Activated CD4-positive, alpha-beta T cell treated with anti-CD3 and anti-CD28 coated beads for 48 hours (primary cell): ENCODE data around the gene SMAD5.

Experiments
- DNase-seq: peaks from one replicate; pipeline ENCODE4 v3.0.0-alpha.2; 2020

SMAD5 gene

GRCh38 chr5:136132557-136133221, at the start of gene SMAD5:
SMAD5 (plus strand) TSS chr5:136132845; CDS start chr5:136153761, 20,916 bp downstream.
- peak; percentile 75 for DNase-seq

- DNase-seq: no peak
Observed at GRCh38 chr5:136084698-136085097, 47.9 kb upstream of the SMAD5 start.

- DNase-seq: no peak
Observed at GRCh38 chr5:136086783-136087566, 45.7 kb upstream of the SMAD5 start.

GRCh38 chr5:136087961-136088871, 44.4 kb upstream of the SMAD5 start:
- no peak for DNase-seq

GRCh38 chr5:136089791-136090190, 42.9 kb upstream of the SMAD5 start:
- no peak for DNase-seq

- DNase-seq: no peak
Observed at GRCh38 chr5:136090319-136090718, 42.3 kb upstream of the SMAD5 start.

GRCh38 chr5:136094189-136094912, 38.3 kb upstream of the SMAD5 start:
- DNase-seq: no peak

GRCh38 chr5:136094913-136095641, 37.6 kb upstream of the SMAD5 start:
- no peak for DNase-seq

GRCh38 chr5:136098176-136098575, 34.5 kb upstream of the SMAD5 start:
- DNase-seq: no peak

GRCh38 chr5:136099870-136100269, 32.8 kb upstream of the SMAD5 start:
- DNase-seq: no peak

GRCh38 chr5:136101884-136102283, 30.8 kb upstream of the SMAD5 start:
- DNase-seq: no peak

GRCh38 chr5:136103118-136103517, 29.5 kb upstream of the SMAD5 start:
- no peak for DNase-seq

GRCh38 chr5:136104306-136104965, 28.2 kb upstream of the SMAD5 start:
- DNase-seq: no peak

GRCh38 chr5:136106351-136107031, 26.2 kb upstream of the SMAD5 start:
- no peak for DNase-seq

- DNase-seq: no peak
Observed at GRCh38 chr5:136108180-136108611, 24.4 kb upstream of the SMAD5 start.

GRCh38 chr5:136108766-136109165, 23.9 kb upstream of the SMAD5 start:
- no peak for DNase-seq

- DNase-seq: no peak
Observed at GRCh38 chr5:136109453-136110135, 23.1 kb upstream of the SMAD5 start.

- no peak for DNase-seq
Observed at GRCh38 chr5:136113606-136114005, 19.0 kb upstream of the SMAD5 start.

- DNase-seq: no peak
Observed at GRCh38 chr5:136114414-136115125, 18.1 kb upstream of the SMAD5 start.
